SU-DHL-6 (cell line): ENCODE results near the gene TTC13.

ENCODE experiments used
- EZH2phosphoT487 ChIP-seq: fragments of 200-600 bp; sonication (generic), shearing (Covaris generic); conservative IDR thresholded peaks from 2 replicates; pipeline ENCODE4 v1.6.1; 2018; ENCODE audit warnings: mild to moderate bottlenecking, antibody characterized with exemption, low read length, moderate library complexity, mixed read lengths
- TF ChIP-seq, protein P1 (sequence below): fragments of 200-600 bp; sonication (generic); IDR thresholded peaks from one replicate; pipeline ENCODE4 v1.5.1; 2017; ENCODE audit warnings: antibody characterized with exemption, mild to moderate bottlenecking, low read length, moderate library complexity; ENCODE audit not compliant: insufficient read depth, poor library complexity, severe bottlenecking

DNA sequence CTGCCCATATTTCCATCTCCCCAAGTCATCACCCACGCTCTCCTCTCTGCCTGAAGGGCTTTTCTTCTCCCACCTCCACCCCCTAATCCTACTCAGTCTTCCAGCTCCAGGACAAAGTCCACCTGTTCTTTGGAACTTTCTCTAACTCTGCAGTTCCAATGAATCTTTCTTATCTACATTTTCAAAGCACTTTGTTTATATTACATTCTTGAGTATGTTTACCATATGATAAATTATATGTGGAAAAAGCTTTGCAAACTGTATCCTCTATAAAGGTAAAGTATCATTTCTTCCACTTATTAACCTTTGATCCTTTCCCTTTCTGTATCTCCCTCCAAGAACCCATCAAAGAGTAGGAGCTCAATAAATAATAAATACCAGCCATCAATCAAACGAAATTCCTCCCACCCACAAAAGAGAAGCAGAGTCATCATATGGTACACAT is 39.7 kb downstream of the TTC13 start:
- no peak for TF ChIP-seq EZH2phosphoT487
- TF ChIP-seq, protein P1, sequence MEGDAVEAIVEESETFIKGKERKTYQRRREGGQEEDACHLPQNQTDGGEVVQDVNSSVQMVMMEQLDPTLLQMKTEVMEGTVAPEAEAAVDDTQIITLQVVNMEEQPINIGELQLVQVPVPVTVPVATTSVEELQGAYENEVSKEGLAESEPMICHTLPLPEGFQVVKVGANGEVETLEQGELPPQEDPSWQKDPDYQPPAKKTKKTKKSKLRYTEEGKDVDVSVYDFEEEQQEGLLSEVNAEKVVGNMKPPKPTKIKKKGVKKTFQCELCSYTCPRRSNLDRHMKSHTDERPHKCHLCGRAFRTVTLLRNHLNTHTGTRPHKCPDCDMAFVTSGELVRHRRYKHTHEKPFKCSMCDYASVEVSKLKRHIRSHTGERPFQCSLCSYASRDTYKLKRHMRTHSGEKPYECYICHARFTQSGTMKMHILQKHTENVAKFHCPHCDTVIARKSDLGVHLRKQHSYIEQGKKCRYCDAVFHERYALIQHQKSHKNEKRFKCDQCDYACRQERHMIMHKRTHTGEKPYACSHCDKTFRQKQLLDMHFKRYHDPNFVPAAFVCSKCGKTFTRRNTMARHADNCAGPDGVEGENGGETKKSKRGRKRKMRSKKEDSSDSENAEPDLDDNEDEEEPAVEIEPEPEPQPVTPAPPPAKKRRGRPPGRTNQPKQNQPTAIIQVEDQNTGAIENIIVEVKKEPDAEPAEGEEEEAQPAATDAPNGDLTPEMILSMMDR: no peak
